HL-60 (cell line): ENCODE data around the gene INSIG1.

Experiments
- DNase-seq, 2 experiments: peaks; one replicate each; pipeline ENCODE4 v3.0.0-alpha.2; 2010 to 2020; ENCODE audit warnings: low read depth in 1 of 2, low spot score in 1 of 2
- H3K27ac ChIP-seq: fragments of 250-450 bp; sonication (Bioruptor Pico); replicated peaks from 2 replicates; pipeline ENCODE4 v1.5.1; 2020; ENCODE audit warnings: mild to moderate bottlenecking, moderate library complexity
- H3K27me3 ChIP-seq: fragments of 250-450 bp; sonication (Bioruptor Pico); 2 replicates; pipeline ENCODE4 v1.5.1; 2021; ENCODE audit warnings: mild to moderate bottlenecking, moderate library complexity; ENCODE audit not compliant: insufficient read depth, poor library complexity, severe bottlenecking
- H3K4me3 ChIP-seq: replicated peaks from 2 replicates; pipeline ENCODE4 v1.5.1; 2011; ENCODE audit warnings: mild to moderate bottlenecking, control low read depth, low read length; ENCODE audit not compliant: insufficient read depth
- CTCF ChIP-seq: IDR thresholded peaks from one replicate; pipeline ENCODE4 v1.5.1; 2011; ENCODE audit warnings: low read length, control low read depth, inconsistent platforms; ENCODE audit not compliant: insufficient read depth
- GABPA ChIP-seq: IDR thresholded peaks from 2 replicates; pipeline ENCODE4 v1.6.1; 2012; ENCODE audit warnings: low read depth
- POLR2AphosphoS5 ChIP-seq: IDR thresholded peaks from 2 replicates; pipeline ENCODE4 v1.6.1; 2012; ENCODE audit warnings: low read depth
- SPI1 ChIP-seq: IDR thresholded peaks from 2 replicates; pipeline ENCODE4 v1.6.1; 2012; ENCODE audit warnings: low read depth, mild to moderate bottlenecking, borderline replicate concordance
- TF ChIP-seq, protein P1 (sequence below): IDR thresholded peaks from 2 replicates; pipeline ENCODE4 v1.6.1; 2012; ENCODE audit warnings: low read depth; ENCODE audit not compliant: insufficient replicate concordance

The INSIG1 gene

DNA sequence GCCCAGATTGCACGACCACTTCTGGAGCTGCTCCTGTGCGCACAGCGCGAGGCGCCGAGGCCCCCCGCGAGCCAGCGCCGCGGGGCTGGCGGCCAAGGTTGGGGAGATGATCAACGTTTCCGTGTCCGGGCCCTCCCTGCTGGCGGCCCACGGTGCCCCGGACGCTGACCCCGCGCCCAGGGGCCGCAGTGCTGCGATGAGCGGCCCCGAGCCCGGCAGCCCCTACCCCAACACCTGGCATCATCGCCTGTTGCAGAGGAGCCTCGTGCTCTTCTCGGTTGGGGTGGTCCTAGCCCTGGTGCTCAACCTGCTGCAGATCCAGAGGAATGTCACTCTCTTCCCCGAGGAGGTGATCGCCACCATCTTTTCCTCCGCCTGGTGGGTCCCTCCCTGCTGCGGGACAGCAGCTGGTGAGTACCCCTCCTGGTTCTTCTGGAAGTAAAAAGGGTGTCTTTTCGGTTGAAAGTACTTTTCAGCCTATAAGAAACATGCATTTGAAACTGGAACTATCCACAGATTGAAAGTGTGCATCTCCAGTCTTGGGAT, 683 bp downstream of the INSIG1 start:
- DNase-seq, result no peak
- peak overlapping the region; percentile 90 for H3K4me3 ChIP-seq
- peak overlapping the region; percentile 45 for H3K27ac ChIP-seq
- TF ChIP-seq CTCF (no peak), POLR2AphosphoS5 (no peak), SPI1 (no peak), GABPA (no peak)
- TF ChIP-seq, protein P1, sequence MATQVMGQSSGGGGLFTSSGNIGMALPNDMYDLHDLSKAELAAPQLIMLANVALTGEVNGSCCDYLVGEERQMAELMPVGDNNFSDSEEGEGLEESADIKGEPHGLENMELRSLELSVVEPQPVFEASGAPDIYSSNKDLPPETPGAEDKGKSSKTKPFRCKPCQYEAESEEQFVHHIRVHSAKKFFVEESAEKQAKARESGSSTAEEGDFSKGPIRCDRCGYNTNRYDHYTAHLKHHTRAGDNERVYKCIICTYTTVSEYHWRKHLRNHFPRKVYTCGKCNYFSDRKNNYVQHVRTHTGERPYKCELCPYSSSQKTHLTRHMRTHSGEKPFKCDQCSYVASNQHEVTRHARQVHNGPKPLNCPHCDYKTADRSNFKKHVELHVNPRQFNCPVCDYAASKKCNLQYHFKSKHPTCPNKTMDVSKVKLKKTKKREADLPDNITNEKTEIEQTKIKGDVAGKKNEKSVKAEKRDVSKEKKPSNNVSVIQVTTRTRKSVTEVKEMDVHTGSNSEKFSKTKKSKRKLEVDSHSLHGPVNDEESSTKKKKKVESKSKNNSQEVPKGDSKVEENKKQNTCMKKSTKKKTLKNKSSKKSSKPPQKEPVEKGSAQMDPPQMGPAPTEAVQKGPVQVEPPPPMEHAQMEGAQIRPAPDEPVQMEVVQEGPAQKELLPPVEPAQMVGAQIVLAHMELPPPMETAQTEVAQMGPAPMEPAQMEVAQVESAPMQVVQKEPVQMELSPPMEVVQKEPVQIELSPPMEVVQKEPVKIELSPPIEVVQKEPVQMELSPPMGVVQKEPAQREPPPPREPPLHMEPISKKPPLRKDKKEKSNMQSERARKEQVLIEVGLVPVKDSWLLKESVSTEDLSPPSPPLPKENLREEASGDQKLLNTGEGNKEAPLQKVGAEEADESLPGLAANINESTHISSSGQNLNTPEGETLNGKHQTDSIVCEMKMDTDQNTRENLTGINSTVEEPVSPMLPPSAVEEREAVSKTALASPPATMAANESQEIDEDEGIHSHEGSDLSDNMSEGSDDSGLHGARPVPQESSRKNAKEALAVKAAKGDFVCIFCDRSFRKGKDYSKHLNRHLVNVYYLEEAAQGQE, result no peak
- H3K27me3 ChIP-seq, result no peaks in the 10 kb centered on the region

DNA sequence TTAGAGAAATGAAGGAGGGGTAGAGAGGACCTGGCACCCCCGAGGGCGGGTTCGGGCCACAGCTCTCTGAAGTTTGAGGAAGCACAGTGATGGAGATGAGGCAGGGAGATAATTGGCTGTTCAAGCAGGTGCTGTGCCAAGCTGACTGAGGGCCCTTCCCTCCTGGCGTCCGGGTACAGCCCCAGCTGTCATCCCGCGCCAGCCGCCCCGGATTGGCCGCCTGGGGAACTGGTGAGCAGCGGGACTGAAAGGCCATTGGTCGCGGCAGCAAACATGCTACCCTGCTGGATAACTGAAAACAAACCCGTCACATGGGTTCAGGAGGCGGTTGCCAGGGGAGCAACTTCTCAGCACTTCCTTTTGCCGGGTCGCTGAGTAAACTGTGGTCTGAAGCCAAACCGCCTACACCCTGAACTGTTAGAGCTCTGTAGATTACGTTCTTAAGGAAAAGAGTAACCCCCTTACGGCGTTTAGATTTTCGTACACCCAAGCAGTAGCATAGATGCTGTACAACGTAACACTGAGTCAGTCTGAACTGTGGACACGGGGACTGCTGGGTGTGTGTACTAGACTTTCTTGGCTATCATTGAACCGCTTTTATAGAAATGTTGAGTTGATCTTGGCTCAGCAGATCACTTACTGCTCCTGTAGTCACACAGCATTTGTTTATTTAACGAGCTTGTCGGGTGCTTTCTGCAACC, 1.3 kb downstream of the INSIG1 start:
- peak; percentile 90 to 98 for DNase-seq
- peak; percentile 76 for TF ChIP-seq SPI1
- TF ChIP-seq CTCF, result no peak
- TF ChIP-seq POLR2AphosphoS5, result peak; percentile 52
- H3K27me3 ChIP-seq, result no peaks in the 10 kb centered on the region
- H3K27ac ChIP-seq, result peak overlapping the region; percentile 45
- peak overlapping the region; percentile 90 for H3K4me3 ChIP-seq

GRCh38 chr7:155299535-155300202, 2.0 kb downstream of the INSIG1 start:
- Histone ChIP-seq H3K27me3 (no peaks in the 10 kb centered on the region), H3K4me3 (peak overlapping the region; percentile 90), H3K27ac (peak overlapping the region; percentile 45)
- TF ChIP-seq POLR2AphosphoS5 (no peak), CTCF (no peak)
- no peak for DNase-seq

- no peaks in the 10 kb centered on the region for H3K27me3 ChIP-seq
- no peak for DNase-seq
- H3K27ac ChIP-seq, result no peak overlapping the region
- H3K4me3 ChIP-seq, result peak overlapping the region; percentile 90
- TF ChIP-seq POLR2AphosphoS5, result no peak
- TF ChIP-seq, protein P1, result no peak
These were observed 3.2 kb downstream of the INSIG1 start for GRCh38 chr7:155300641-155301452.
